ENCODE results near the gene CREBBP. TPM values are rescaled to one million over a fixed set of nuclear protein-coding genes. Genes with fewer than 3 reads are reported as not detected.

Gene CREBBP
- total RNA-seq, 4 donors from 2014 or later = 67.1 to 106 (median 91.0) TPM

- H3K27ac ChIP-seq = no peak overlapping the region
- H3K27me3 ChIP-seq = no peaks in the 10 kb centered on the region
- TF ChIP-seq POLR2A (IDR thresholded peaks at IDR 0.05) (no peak), EP300 (IDR thresholded peaks at IDR 0.05) (no peak), CTCF (IDR thresholded peaks at IDR 0.05) (no peak)
- no peak overlapping the region for H3K4me3 ChIP-seq
- DNase-seq (ENCODE audit: low spot score in 2 of 2) = no peak
- H3K9me3 ChIP-seq = no peaks in the 10 kb centered on the region
- 93 to 96% methylated on average over 3 of the region's 3 CpGs for WGBS, 2 donors
- peaks cover 0 to 18% (median 6%) of the 10 kb centered on the region in 4 donors for H3K4me1 ChIP-seq
- H3K36me3 ChIP-seq = peaks cover 6 to 95% (median 27%) of the 10 kb centered on the region in 3 donors
Measured at GRCh38 chr16:3766177-3766576, 114.3 kb downstream of the CREBBP start.

- DNase-seq (ENCODE audit: low spot score in 2 of 2) = no peak
- Histone ChIP-seq H3K4me3 (no peak overlapping the region), H3K27ac (no peak overlapping the region), H3K36me3 (peaks cover 6 to 86% (median 21%) of the 10 kb centered on the region in 3 donors), H3K9me3 (no peaks in the 10 kb centered on the region), H3K4me1 (peaks cover 0 to 25% (median 6%) of the 10 kb centered on the region in 4 donors), H3K27me3 (no peaks in the 10 kb centered on the region)
- 96 to 100% methylated on average over 3 of the region's 3 CpGs for WGBS, 2 donors
- TF ChIP-seq POLR2A (IDR thresholded peaks at IDR 0.05) (no peak), EP300 (IDR thresholded peaks at IDR 0.05) (no peak), CTCF (IDR thresholded peaks at IDR 0.05) (no peak)
Measured at GRCh38 chr16:3764409-3764808, 116.1 kb downstream of the CREBBP start.

DNA sequence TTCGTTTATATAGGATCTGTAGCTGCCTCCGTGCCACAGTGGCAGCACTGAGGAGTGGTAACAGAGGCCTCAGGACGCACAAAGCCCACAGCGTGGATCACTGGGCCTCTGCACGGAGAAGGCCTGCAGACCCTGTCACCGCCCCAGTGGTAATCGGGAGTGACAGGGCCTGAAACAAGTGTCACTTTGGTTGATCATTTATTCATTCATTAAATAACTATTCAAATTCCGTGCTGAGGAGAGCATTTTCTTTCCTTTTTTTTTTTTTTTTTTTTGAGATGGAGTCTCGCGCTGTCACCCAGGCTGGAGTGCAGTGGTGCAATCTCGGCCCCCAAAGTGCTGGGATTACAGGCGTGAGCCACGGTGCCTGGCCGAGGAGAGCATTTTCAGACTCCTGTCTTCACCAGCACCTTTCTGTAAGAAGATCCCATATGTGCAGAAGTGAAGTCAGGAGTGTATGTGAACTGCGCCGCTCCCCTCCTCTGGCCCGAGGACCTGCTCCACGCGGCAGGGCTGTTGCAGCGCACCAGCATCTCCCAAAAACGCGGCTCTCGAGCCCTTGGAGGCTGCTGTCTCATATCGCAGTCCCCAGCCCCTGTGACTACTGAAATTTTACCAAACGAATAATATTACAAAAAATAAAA lies 118.3 kb downstream of the CREBBP start:
- H3K4me3 ChIP-seq = no peak overlapping the region
- peaks cover 0 to 26% (median 6%) of the 10 kb centered on the region in 4 donors for H3K4me1 ChIP-seq
- H3K9me3 ChIP-seq = no peaks in the 10 kb centered on the region
- H3K27ac ChIP-seq = no peak overlapping the region
- TF ChIP-seq CTCF (IDR thresholded peaks at IDR 0.05) (no peak), POLR2A (IDR thresholded peaks at IDR 0.05) (no peak), EP300 (IDR thresholded peaks at IDR 0.05) (no peak)
- no peaks in the 10 kb centered on the region for H3K27me3 ChIP-seq
- 78 to 81% methylated on average over 25 of the region's 25 CpGs for WGBS, 2 donors
- no peak for DNase-seq (ENCODE audit: low spot score in 2 of 2)
- H3K36me3 ChIP-seq = peaks cover 6 to 87% (median 24%) of the 10 kb centered on the region in 3 donors

DNA sequence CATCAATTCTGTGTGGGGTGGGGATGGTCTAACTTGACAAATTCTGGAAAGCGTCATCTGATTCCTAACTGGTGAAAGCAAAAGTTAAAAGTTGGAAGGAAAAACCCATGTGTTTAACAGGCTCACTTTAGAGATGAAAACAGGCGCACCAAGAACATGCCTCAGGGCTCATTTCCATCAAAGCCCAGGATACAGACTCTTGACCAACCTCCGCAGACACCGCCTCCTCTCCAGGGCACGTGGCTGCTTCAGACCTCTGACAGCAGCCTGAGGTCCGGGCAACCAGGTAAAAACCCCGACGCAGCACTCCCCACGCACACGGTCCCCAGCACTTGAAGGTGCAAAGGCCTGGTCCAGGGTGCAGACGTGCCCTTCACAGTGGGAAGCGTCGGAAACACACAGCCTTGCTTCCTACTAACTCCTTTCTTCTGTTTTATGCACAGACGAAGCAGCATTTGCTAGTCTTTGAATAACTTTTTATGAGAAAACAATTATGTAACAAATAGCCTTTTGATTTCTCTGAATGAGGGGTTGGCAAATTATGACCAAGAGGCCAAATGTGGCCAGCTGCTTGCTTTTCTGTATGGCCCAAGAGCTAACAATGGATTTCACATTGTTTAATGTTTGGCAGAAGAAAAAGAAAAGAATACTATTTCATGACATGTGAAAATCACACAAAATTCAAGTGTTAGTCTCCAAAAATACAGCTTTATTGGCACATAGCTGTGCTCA lies 119.0 kb downstream of the CREBBP start:
- H3K4me3 ChIP-seq = no peak overlapping the region
- no peaks in the 10 kb centered on the region for H3K9me3 ChIP-seq
- H3K27me3 ChIP-seq = no peaks in the 10 kb centered on the region
- 51 to 53% methylated on average over 14 of the region's 14 CpGs for WGBS, 2 donors
- H3K36me3 ChIP-seq = peaks cover 5 to 87% (median 25%) of the 10 kb centered on the region in 3 donors
- no peak for DNase-seq (ENCODE audit: low spot score in 2 of 2)
- H3K27ac ChIP-seq = no peak overlapping the region
- peaks cover 0 to 26% (median 6%) of the 10 kb centered on the region in 4 donors for H3K4me1 ChIP-seq
- TF ChIP-seq POLR2A (IDR thresholded peaks at IDR 0.05) (no peak), EP300 (IDR thresholded peaks at IDR 0.05) (no peak), CTCF (IDR thresholded peaks at IDR 0.05) (no peak)

DNA sequence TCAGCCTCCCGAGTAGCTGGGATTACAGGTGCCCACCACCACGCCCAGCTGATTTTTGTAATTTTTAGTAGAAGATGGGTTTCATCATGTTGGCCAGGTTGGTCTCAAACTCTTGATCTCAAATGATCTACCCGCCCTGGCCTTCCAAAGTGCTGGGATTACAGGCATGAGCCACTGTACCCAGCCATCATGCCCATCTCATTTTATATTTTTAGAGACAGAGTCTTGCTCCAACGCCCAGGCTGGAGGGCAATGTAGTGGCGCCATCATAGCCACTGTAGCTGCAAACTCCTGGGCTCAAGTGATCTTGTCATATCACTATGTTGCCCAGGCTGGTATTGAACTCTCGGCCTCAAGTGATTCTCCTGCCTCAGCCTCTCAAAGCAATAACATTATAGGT lies 120.0 kb downstream of the CREBBP start:
- H3K9me3 ChIP-seq = no peaks in the 10 kb centered on the region
- DNase-seq (ENCODE audit: low spot score in 2 of 2) = no peak
- TF ChIP-seq CTCF (IDR thresholded peaks at IDR 0.05) (no peak), POLR2A (IDR thresholded peaks at IDR 0.05) (no peak), EP300 (IDR thresholded peaks at IDR 0.05) (no peak)
- H3K27me3 ChIP-seq = no peaks in the 10 kb centered on the region
- no peak overlapping the region for H3K4me3 ChIP-seq
- H3K27ac ChIP-seq = no peak overlapping the region
- peaks cover 4 to 87% (median 27%) of the 10 kb centered on the region in 3 donors for H3K36me3 ChIP-seq
- peaks cover 0 to 27% (median 6%) of the 10 kb centered on the region in 4 donors for H3K4me1 ChIP-seq
- 98% methylated on average over 6 of the region's 6 CpGs for WGBS, 2 donors
